Measurements from ENCODE around the gene SLK.

SLK gene

GRCh38 chr10:103939522-103939921 is 27.4 kb upstream of the SLK start:
- TF ChIP-seq CTCF (IDR thresholded peaks at IDR 0.05; ENCODE audit: low read length, missing control alignments) = no peak
- DNase-seq (ENCODE audit: low read depth) = no peak
- H3K4me3 ChIP-seq (replicated peaks; ENCODE audit: low read depth, low read length) = no peak overlapping the region

- no peak for TF ChIP-seq CTCF (IDR thresholded peaks at IDR 0.05; ENCODE audit: low read length, missing control alignments)
- no peak overlapping the region for H3K4me3 ChIP-seq (replicated peaks; ENCODE audit: low read depth, low read length)
- no peak for DNase-seq (ENCODE audit: low read depth)
Observed at GRCh38 chr10:103941801-103942200, 25.1 kb upstream of the SLK start.

GRCh38 chr10:103942866-103943265 is 24.1 kb upstream of the SLK start:
- H3K4me3 ChIP-seq (replicated peaks; ENCODE audit: low read depth, low read length) = no peak overlapping the region
- no peak for TF ChIP-seq CTCF (IDR thresholded peaks at IDR 0.05; ENCODE audit: low read length, missing control alignments)
- no peak for DNase-seq (ENCODE audit: low read depth)

GRCh38 chr10:103947799-103948516 is 19.0 kb upstream of the SLK start:
- H3K4me3 ChIP-seq (replicated peaks; ENCODE audit: low read depth, low read length) = no peak overlapping the region
- no peak for TF ChIP-seq CTCF (IDR thresholded peaks at IDR 0.05; ENCODE audit: low read length, missing control alignments)
- no peak for DNase-seq (ENCODE audit: low read depth)

- no peak for TF ChIP-seq CTCF (IDR thresholded peaks at IDR 0.05; ENCODE audit: low read length, missing control alignments)
- no peak for DNase-seq (ENCODE audit: low read depth)
- no peak overlapping the region for H3K4me3 ChIP-seq (replicated peaks; ENCODE audit: low read depth, low read length)
Observed at GRCh38 chr10:103949728-103950127, 17.2 kb upstream of the SLK start.

GRCh38 chr10:103951183-103951582 is 15.8 kb upstream of the SLK start:
- H3K4me3 ChIP-seq (replicated peaks; ENCODE audit: low read depth, low read length) = no peak overlapping the region
- TF ChIP-seq CTCF (IDR thresholded peaks at IDR 0.05; ENCODE audit: low read length, missing control alignments) = no peak
- no peak for DNase-seq (ENCODE audit: low read depth)

GRCh38 chr10:103951942-103952341 is 15.0 kb upstream of the SLK start:
- no peak overlapping the region for H3K4me3 ChIP-seq (replicated peaks; ENCODE audit: low read depth, low read length)
- TF ChIP-seq CTCF (IDR thresholded peaks at IDR 0.05; ENCODE audit: low read length, missing control alignments) = no peak
- DNase-seq (ENCODE audit: low read depth) = no peak
